AG04450 (cell line): ENCODE results near the gene GNG3. TPM values are rescaled to one million over a fixed set of nuclear protein-coding genes. Genes with fewer than 3 reads are reported as not detected.
"Not testable (repeated sequence)": the region's sequence is repeated elsewhere in the genome, so short reads cannot be mapped to it uniquely, and the experiment has no call there.

ENCODE experiments used
- CTCF ChIA-PET: fragments of 300-600, 350-600 bp; formaldehyde crosslinking; extraction: SDS; loops from one replicate; lab custom pipeline; 2022; ENCODE audit warnings: antibody characterized with exemption, inconsistent platforms; lab: Charles Lee
- POLR2A ChIA-PET: fragments of 350-600 bp; formaldehyde crosslinking; extraction: SDS; loops from one replicate; lab custom pipeline; 2021; ENCODE audit warnings: antibody characterized with exemption, inconsistent platforms; lab: Yijun Ruan, JAX
- DNase-seq: peaks from one replicate; pipeline ENCODE4 v3.0.0-alpha.2; 2011; ENCODE audit warnings: low read depth, low spot score
- H3K27ac ChIP-seq: one replicate; pipeline ENCODE4 v1.5.1; 2012; ENCODE audit warnings: low read depth, low read length, control low read depth
- H3K27me3 ChIP-seq: one replicate; pipeline ENCODE4 v1.6.0; 2012; ENCODE audit warnings: low read length; ENCODE audit not compliant: control insufficient read depth, insufficient read depth
- H3K4me3 ChIP-seq: 2 replicates; pipeline ENCODE4 v1.5.1; 2011; ENCODE audit warnings: mild to moderate bottlenecking, low read depth, low read length, control low read depth
- H3K9me3 ChIP-seq: 2 replicates; pipeline ENCODE4 v1.5.1; 2012; ENCODE audit warnings: low read length; ENCODE audit not compliant: control insufficient read depth, insufficient read depth
- CTCF ChIP-seq: IDR thresholded peaks from 2 replicates; pipeline ENCODE4 v1.5.1; 2011; ENCODE audit warnings: low read depth, low read length, control low read depth, inconsistent platforms
- polyA plus RNA-seq: library from polyadenylated mRNA; depleted of rRNA; stranded (reverse); fragments of >200 nt; gene quantifications from 2 replicates; pipeline ENCODE4 v1.2.3, GENCODE V29; 2011

Gene GNG3
- polyA plus RNA-seq, 1 experiment: not detected

- POLR2A ChIA-PET: interaction anchor here (1.2 kb wide), 1 partner anchor 56 kb away, joined by 5 read pairs; no protein-coding TSS in a partner anchor
- CTCF ChIA-PET: interaction anchor here (0.6 kb wide), 1 partner anchor 34 kb away, joined by 3 read pairs; the partner anchor contains the start of gene TAF6L
Observed at GRCh38 chr11:62737196-62737595, 29.7 kb downstream of the GNG3 start.

GRCh38 chr11:62747475-62748160, 40.1 kb downstream of the GNG3 start:
- no peaks in the 10 kb centered on the region for H3K27me3 ChIP-seq
- ChIA-PET CTCF (no interaction called here), POLR2A (interaction anchor here (0.6 to 1.4 kb wide), 2 partner anchors 14 to 134 kb away, joined by 3 to 4 read pairs; partner anchors contain the start of gene POLR2G)
- no peak for DNase-seq
- H3K4me3 ChIP-seq: no peak overlapping the region
- TF ChIP-seq CTCF: no peak
- no peak overlapping the region for H3K27ac ChIP-seq
- no peaks in the 10 kb centered on the region for H3K9me3 ChIP-seq

More at GRCh38 chr11:62737196-62737595, 29.7 kb downstream of the GNG3 start:
- TF ChIP-seq CTCF: no peak
- DNase-seq: no peak
- Histone ChIP-seq H3K27ac (no peak overlapping the region), H3K4me3 (no peak overlapping the region), H3K9me3 (no peaks in the 10 kb centered on the region), H3K27me3 (no peaks in the 10 kb centered on the region)

- POLR2A ChIA-PET: interaction anchor here (1.0 kb wide), 1 partner anchor 84 kb away, joined by 3 read pairs; no protein-coding TSS in a partner anchor
Observed at GRCh38 chr11:62749931-62750330, 42.5 kb downstream of the GNG3 start.

GRCh38 chr11:62752177-62752785, 44.8 kb downstream of the GNG3 start:
- Histone ChIP-seq H3K4me3 (no peak overlapping the region), H3K27me3 (no peaks in the 10 kb centered on the region), H3K9me3 (no peaks in the 10 kb centered on the region), H3K27ac (no peak overlapping the region)
- ChIA-PET CTCF (interaction anchor here (3.3 kb wide), 1 partner anchor 34 kb away, joined by 14 read pairs; no protein-coding TSS in a partner anchor), POLR2A (interaction anchor here (1.0 kb wide), 1 partner anchor 12 kb away, joined by 8 read pairs; no protein-coding TSS in a partner anchor)
- no peak for DNase-seq
- no peak for TF ChIP-seq CTCF

More at GRCh38 chr11:62749931-62750330, 42.5 kb downstream of the GNG3 start:
- not testable (repeated sequence) for H3K27me3 ChIP-seq, H3K4me3 ChIP-seq, DNase-seq, H3K9me3 ChIP-seq, H3K27ac ChIP-seq
- CTCF ChIA-PET: interaction anchor here (0.6 to 1.2 kb wide), 2 partner anchors 27 to 37 kb away, joined by 3 to 10 read pairs; no protein-coding TSS in a partner anchor

- CTCF ChIA-PET: interaction anchor here (0.7 to 3.3 kb wide), 4 partner anchors 8 to 72 kb away, joined by 3 to 14 read pairs (median 8); partner anchors contain the start of gene POLR2G
- Histone ChIP-seq H3K4me3 (peak overlapping the region; percentile 94), H3K27me3 (no peaks in the 10 kb centered on the region), H3K27ac (no peak overlapping the region), H3K9me3 (no peaks in the 10 kb centered on the region)
- POLR2A ChIA-PET: interaction anchor here (0.6 to 1.8 kb wide), 22 partner anchors 9 to 239 kb away, joined by 3 to 31 read pairs (median 4); partner anchors contain the start of genes C11orf98, CSKMT, EEF1G and HNRNPUL2
- TF ChIP-seq CTCF: no peak
- no peak for DNase-seq
Observed at GRCh38 chr11:62752994-62753735, 45.7 kb downstream of the GNG3 start.
